Smooth muscle cell (in vitro differentiated cells): ENCODE data around the gene PPP1CC. TPM values are rescaled to one million over a fixed set of nuclear protein-coding genes. Genes with fewer than 3 reads are reported as not detected.

ENCODE experiments used
- DNase-seq: peaks from one replicate; lab custom pipeline; 2025; ENCODE audit not compliant: unreplicated experiment; lab: John Stamatoyannopoulos, UW
- H2AFZ ChIP-seq: fragments of 200-600 bp; sonication (generic); 2 replicates; pipeline ENCODE4 v1.6.0; 2016; ENCODE audit warnings: antibody characterized with exemption, low read depth, mild to moderate bottlenecking
- H3F3A ChIP-seq: fragments of 200-600 bp; sonication (generic); 2 replicates; pipeline ENCODE4 v1.6.0; 2017; ENCODE audit warnings: antibody characterized with exemption, low read depth
- H3K27ac ChIP-seq: fragments of 200-600 bp; sonication (generic); 2 replicates; pipeline ENCODE4 v1.5.1; 2016; ENCODE audit warnings: low read depth, mild to moderate bottlenecking
- H3K27me3 ChIP-seq: fragments of 200-600 bp; sonication (generic); 2 replicates; pipeline ENCODE4 v1.6.1; 2016; ENCODE audit warnings: low read depth, mild to moderate bottlenecking
- H3K36me3 ChIP-seq: fragments of 200-600 bp; sonication (generic); 2 replicates; pipeline ENCODE4 v1.5.1; 2016; ENCODE audit warnings: low read depth
- H3K4me1 ChIP-seq: fragments of 200-600 bp; sonication (generic); 2 replicates; pipeline ENCODE4 v1.5.1; 2016; ENCODE audit warnings: low read depth
- H3K4me2 ChIP-seq: fragments of 200-600 bp; sonication (generic); 2 replicates; pipeline ENCODE4 v1.6.0; 2016; ENCODE audit warnings: mild to moderate bottlenecking
- H3K4me3 ChIP-seq: fragments of 200-600 bp; sonication (generic); 2 replicates; pipeline ENCODE4 v1.5.1; 2016; ENCODE audit warnings: mild to moderate bottlenecking
- H3K79me2 ChIP-seq: fragments of 200-600 bp; sonication (generic); 2 replicates; pipeline ENCODE4 v1.6.0; 2016; ENCODE audit warnings: low read depth, mild to moderate bottlenecking
- H3K9ac ChIP-seq: fragments of 200-600 bp; sonication (generic); 2 replicates; pipeline ENCODE4 v1.6.0; 2016; ENCODE audit warnings: low read depth
- H3K9me3 ChIP-seq: fragments of 200-600 bp; sonication (generic); replicated peaks from 2 replicates; pipeline ENCODE4 v1.5.1; 2016; ENCODE audit warnings: low read depth
- H4K20me1 ChIP-seq: fragments of 200-600 bp; sonication (generic); 2 replicates; pipeline ENCODE4 v1.6.0; 2016; ENCODE audit warnings: low read depth
- WGBS: methylation state at CpG from one replicate; pipeline ENCODE4 v1.1.7; 2016; ENCODE audit warnings: low lambda C conversion rate; 5-methylcytosine and 5-hydroxymethylcytosine counted together
- polyA plus RNA-seq: library from polyadenylated mRNA; unstranded; fragments of >200 nt; fragmentation: Nextera tagmentation; extraction: Ambion mirVana; gene quantifications from 2 replicates; pipeline ENCODE4 v1.2.1, GENCODE V29; 2016
- total RNA-seq: library from RNA; depleted of rRNA; stranded (reverse); fragments of >200 nt; gene quantifications from 2 replicates; pipeline ENCODE4 v1.2.3, GENCODE V29; 2014
- TF ChIP-seq, protein P1 (sequence below): fragments of 200-600 bp; sonication (generic); IDR thresholded peaks from 2 replicates; pipeline ENCODE4 v1.5.1; 2017; ENCODE audit warnings: borderline replicate concordance, mild to moderate bottlenecking, antibody characterized with exemption; ENCODE audit not compliant: insufficient read depth, poor library complexity, severe bottlenecking

Gene PPP1CC
- total and polyA plus RNA-seq, 2 experiments from 2014 or later: 34.9 to 105 TPM

DNA sequence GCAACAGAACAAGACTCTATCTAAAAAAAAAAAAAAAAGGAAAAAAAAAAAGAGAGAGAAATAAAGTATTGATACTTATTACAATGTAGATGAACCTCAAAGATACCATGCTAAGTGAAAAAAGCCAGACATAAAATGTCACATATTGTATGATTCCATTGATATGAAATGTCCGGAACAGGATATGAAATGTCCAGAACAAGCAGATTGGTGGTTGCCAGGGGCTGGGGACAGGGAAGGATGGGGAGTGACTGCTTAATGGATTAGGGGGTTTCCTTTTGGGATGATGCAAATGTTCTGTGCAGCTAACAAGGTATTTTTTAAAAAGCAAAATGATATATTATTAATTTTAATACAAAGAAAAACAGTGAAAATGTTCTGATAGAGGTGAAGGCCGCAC lies 58.8 kb downstream of the PPP1CC start:
- Histone ChIP-seq H3K4me3 (no peak overlapping the region), H3K36me3 (no peaks in the 10 kb centered on the region), H3K27ac (no peak overlapping the region), H3K9ac (no peak overlapping the region), H3K27me3 (no peaks in the 10 kb centered on the region), H3K79me2 (no peaks in the 10 kb centered on the region), H3K4me1 (no peaks in the 10 kb centered on the region), H3K4me2 (no peak overlapping the region), H4K20me1 (no peaks in the 10 kb centered on the region), H2AFZ (no peak overlapping the region), H3K9me3 (no peaks in the 10 kb centered on the region), H3F3A (no peaks in the 10 kb centered on the region)
- no peak for DNase-seq
- WGBS: 98% methylated on average over 2 of the region's 2 CpGs
- TF ChIP-seq, protein P1, sequence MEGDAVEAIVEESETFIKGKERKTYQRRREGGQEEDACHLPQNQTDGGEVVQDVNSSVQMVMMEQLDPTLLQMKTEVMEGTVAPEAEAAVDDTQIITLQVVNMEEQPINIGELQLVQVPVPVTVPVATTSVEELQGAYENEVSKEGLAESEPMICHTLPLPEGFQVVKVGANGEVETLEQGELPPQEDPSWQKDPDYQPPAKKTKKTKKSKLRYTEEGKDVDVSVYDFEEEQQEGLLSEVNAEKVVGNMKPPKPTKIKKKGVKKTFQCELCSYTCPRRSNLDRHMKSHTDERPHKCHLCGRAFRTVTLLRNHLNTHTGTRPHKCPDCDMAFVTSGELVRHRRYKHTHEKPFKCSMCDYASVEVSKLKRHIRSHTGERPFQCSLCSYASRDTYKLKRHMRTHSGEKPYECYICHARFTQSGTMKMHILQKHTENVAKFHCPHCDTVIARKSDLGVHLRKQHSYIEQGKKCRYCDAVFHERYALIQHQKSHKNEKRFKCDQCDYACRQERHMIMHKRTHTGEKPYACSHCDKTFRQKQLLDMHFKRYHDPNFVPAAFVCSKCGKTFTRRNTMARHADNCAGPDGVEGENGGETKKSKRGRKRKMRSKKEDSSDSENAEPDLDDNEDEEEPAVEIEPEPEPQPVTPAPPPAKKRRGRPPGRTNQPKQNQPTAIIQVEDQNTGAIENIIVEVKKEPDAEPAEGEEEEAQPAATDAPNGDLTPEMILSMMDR: no peak

DNA sequence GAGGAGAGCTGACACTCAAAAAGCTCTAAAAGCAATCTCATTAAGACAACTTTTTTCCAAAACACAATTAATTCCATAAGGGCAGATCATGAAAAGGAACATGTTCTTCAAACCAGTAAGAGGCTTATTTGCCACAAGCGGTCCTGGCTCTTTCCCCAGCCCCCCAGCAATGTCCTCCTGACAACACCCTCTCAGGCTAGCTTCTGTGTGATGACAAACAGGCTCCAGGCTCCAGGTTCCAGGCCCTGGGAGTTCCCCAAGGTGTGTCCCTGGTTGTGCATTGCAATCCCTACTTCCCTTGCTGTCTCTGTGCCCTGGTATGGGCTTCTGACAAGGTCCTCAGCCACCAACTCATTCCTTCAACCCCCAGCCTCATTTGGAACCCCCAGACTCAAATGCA lies 62.7 kb downstream of the PPP1CC start:
- no peak for DNase-seq
- Histone ChIP-seq H3K36me3 (no peaks in the 10 kb centered on the region), H3F3A (no peaks in the 10 kb centered on the region), H3K4me2 (no peak overlapping the region), H3K9me3 (no peaks in the 10 kb centered on the region), H3K27ac (no peak overlapping the region), H3K79me2 (no peaks in the 10 kb centered on the region), H3K4me1 (no peaks in the 10 kb centered on the region), H3K4me3 (no peak overlapping the region), H3K27me3 (no peaks in the 10 kb centered on the region), H4K20me1 (no peaks in the 10 kb centered on the region), H2AFZ (no peak overlapping the region), H3K9ac (no peak overlapping the region)
- TF ChIP-seq, protein P1: no peak
- 74% methylated on average over 1 of the region's 1 CpG for WGBS

DNA sequence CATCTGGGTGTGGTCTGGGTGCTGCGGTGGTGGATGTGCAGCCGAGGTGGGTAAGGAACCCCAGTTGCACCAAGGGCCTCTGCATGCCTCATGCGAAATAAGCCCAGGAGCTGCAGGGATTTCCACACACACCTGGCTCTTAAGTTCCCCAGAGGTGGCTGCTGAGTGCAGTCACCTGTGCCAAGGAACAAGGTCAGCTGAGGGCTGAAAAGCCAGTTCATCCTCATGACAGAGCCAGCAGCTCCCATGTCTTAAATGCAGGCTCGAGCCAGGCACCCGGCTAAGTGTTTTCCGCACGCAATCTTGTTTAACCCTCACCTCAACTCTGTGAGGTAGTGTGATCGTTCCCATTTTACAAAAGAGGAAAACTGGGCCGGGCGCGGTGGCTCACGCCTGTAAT lies 63.5 kb downstream of the PPP1CC start:
- no peak for DNase-seq
- Histone ChIP-seq H3K4me2 (no peak overlapping the region), H3K36me3 (no peaks in the 10 kb centered on the region), H3K79me2 (no peaks in the 10 kb centered on the region), H3K4me3 (no peak overlapping the region), H3F3A (no peaks in the 10 kb centered on the region), H4K20me1 (no peaks in the 10 kb centered on the region), H3K4me1 (no peaks in the 10 kb centered on the region), H3K9me3 (peaks cover 4% of the 10 kb centered on the region), H3K27ac (no peak overlapping the region), H3K27me3 (no peaks in the 10 kb centered on the region), H2AFZ (no peak overlapping the region), H3K9ac (no peak overlapping the region)
- 96% methylated on average over 12 of the region's 12 CpGs for whole genome bisulfite sequencing
- TF ChIP-seq, protein P1: no peak

DNA sequence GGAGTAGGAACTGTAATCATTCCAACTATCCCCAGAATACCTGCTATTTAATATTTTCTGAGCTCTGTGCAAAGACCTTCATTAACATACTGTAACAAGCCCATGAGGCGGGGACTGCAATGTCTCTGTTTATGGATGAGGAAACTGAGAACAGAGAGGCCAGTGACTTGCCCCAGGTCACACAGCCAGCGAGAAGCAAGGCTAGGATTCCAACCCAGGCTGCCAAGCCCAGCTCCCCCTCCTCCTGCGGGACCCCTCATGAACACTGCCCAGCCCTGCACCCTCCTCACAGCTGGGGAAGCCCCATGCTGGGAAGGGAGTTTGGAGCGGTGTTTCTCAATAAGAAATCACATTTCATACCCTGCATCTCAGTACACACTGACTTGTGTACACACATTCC lies 64.7 kb downstream of the PPP1CC start:
- TF ChIP-seq, protein P1: no peak
- H4K20me1 ChIP-seq: no peaks in the 10 kb centered on the region
- no peaks in the 10 kb centered on the region for H3K79me2 ChIP-seq
- H3F3A ChIP-seq: no peaks in the 10 kb centered on the region
- no peak overlapping the region for H3K9ac ChIP-seq
- no peaks in the 10 kb centered on the region for H3K36me3 ChIP-seq
- no peak overlapping the region for H3K27ac ChIP-seq
- H3K4me3 ChIP-seq: no peak overlapping the region
- no peak for DNase-seq
- H3K4me1 ChIP-seq: no peaks in the 10 kb centered on the region
- H3K4me2 ChIP-seq: no peak overlapping the region
- 92% methylated on average over 4 of the region's 4 CpGs for WGBS
- peaks cover 4% of the 10 kb centered on the region for H3K9me3 ChIP-seq
- no peak overlapping the region for H2AFZ ChIP-seq
- H3K27me3 ChIP-seq: no peaks in the 10 kb centered on the region
